GM12891 (cell line): ENCODE measurements around the gene CKB.

Experiments used
- POLR2A ChIP-seq: IDR thresholded peaks from 2 replicates; pipeline ENCODE4 v1.6.1; 2011; ENCODE audit warnings: low read depth, low read length, control low read depth
- POLR2AphosphoS5 ChIP-seq: IDR thresholded peaks from 2 replicates; pipeline ENCODE4 v1.6.1; 2011; ENCODE audit warnings: low read depth, low read length, control low read depth

GRCh38 chr14:103474893-103475292 lies 47.7 kb downstream of the CKB start:
- TF ChIP-seq POLR2A (no peak), POLR2AphosphoS5 (no peak)
